Measurements from ENCODE around the gene ATP2B2.

The ATP2B2 gene

GRCh38 chr3:10434938-10435336 is 70.4 kb downstream of the ATP2B2 start (continued):
- TF ChIP-seq ZSCAN4 (tag by site-specific recombination; IDR thresholded peaks at IDR 0.05): no peak

GRCh38 chr3:10434144-10434937 is 71.0 kb downstream of the ATP2B2 start:
- Histone ChIP-seq H3K9me3 (ENCODE audit: control insufficient read depth, insufficient read depth, low read depth, low read length) (no peaks in the 10 kb centered on the region), H3K27ac (ENCODE audit: extremely low read depth, low read depth, low read length) (no peak overlapping the region), H3K36me3 (ENCODE audit: control insufficient read depth in 2 of 2, insufficient read depth in 1 of 2, low read length in 2 of 2) (no peaks in the 10 kb centered on the region), H3K4me1 (ENCODE audit: control insufficient read depth, insufficient read depth, low read length) (peaks cover 7% of the 10 kb centered on the region), H3K4me3 (ENCODE audit: low read depth, low read length) (no peak overlapping the region)
- TF ChIP-seq ZNF10 (tag by site-specific recombination; IDR thresholded peaks at IDR 0.05): no peak
- TF ChIP-seq ZNF645 (tag by site-specific recombination; IDR thresholded peaks at IDR 0.05): no peak
- no peak for TF ChIP-seq ZNF473 (tag by site-specific recombination; IDR thresholded peaks at IDR 0.05)
- TF ChIP-seq ZNF112 (tag by site-specific recombination; IDR thresholded peaks at IDR 0.05): no peak
- no peak for TF ChIP-seq SCRT1 (tag by site-specific recombination; IDR thresholded peaks at IDR 0.05; ENCODE audit: borderline replicate concordance)
- TF ChIP-seq ZNF354C (tag by site-specific recombination; IDR thresholded peaks at IDR 0.05; ENCODE audit: borderline replicate concordance, low read depth): no peak
- TF ChIP-seq ZNF423 (tag by site-specific recombination; IDR thresholded peaks at IDR 0.05): no peak
- no peak for TF ChIP-seq ZNF600 (tag by site-specific recombination; IDR thresholded peaks at IDR 0.05)
- TF ChIP-seq ZNF521 (tag by site-specific recombination; IDR thresholded peaks at IDR 0.05): no peak
- no peak for TF ChIP-seq ZNF677 (tag by site-specific recombination; IDR thresholded peaks at IDR 0.05)
- TF ChIP-seq ZSCAN5A (tag by site-specific recombination; IDR thresholded peaks at IDR 0.05): no peak
- no peak for TF ChIP-seq ZNF433 (tag by site-specific recombination; IDR thresholded peaks at IDR 0.05; ENCODE audit: low read depth)
- TF ChIP-seq RBAK (tag by site-specific recombination; IDR thresholded peaks at IDR 0.05): no peak
- TF ChIP-seq KLF17 (tag by site-specific recombination; IDR thresholded peaks at IDR 0.05): no peak
- no peak for TF ChIP-seq ZNF548 (tag by site-specific recombination; IDR thresholded peaks at IDR 0.05)
- no peak for TF ChIP-seq ZNF311 (tag by site-specific recombination; IDR thresholded peaks at IDR 0.05; ENCODE audit: borderline replicate concordance)
- POLR2A ChIA-PET: no interaction called here
- CTCF ChIA-PET: interaction anchor here (1.5 kb wide), 1 partner anchor 89 kb away, joined by 3 read pairs; no protein-coding TSS in a partner anchor

GRCh38 chr3:10432931-10433330 is 72.5 kb downstream of the ATP2B2 start:
- no peak overlapping the region for H3K27ac ChIP-seq (ENCODE audit: extremely low read depth, low read depth, low read length)
- TF ChIP-seq ZFP69B (tag by site-specific recombination; IDR thresholded peaks at IDR 0.05) (no peak), ZNF555 (tag by site-specific recombination; conservative IDR thresholded peaks at IDR 0.05) (no peak)
- no peaks in the 10 kb centered on the region for H3K9me3 ChIP-seq (ENCODE audit: control insufficient read depth, insufficient read depth, low read depth, low read length)
- no peak overlapping the region for H3K4me3 ChIP-seq (ENCODE audit: low read depth, low read length)
- ChIA-PET CTCF (interaction anchor here (0.6 kb wide), 3 partner anchors 14 to 221 kb away, joined by 3 to 4 read pairs (median 3); no protein-coding TSS in a partner anchor), POLR2A (interaction anchor here (0.5 kb wide), 1 partner anchor 425 kb away, joined by 3 read pairs; no protein-coding TSS in a partner anchor)
- H3K4me1 ChIP-seq (ENCODE audit: control insufficient read depth, insufficient read depth, low read length): peaks cover 3% of the 10 kb centered on the region
- H3K36me3 ChIP-seq (ENCODE audit: control insufficient read depth in 2 of 2, insufficient read depth in 1 of 2, low read length in 2 of 2): no peaks in the 10 kb centered on the region
